HG02678 (cell line): Measurements from ENCODE around the gene NEMP2.

Experiments used
- ATAC-seq: cut with Tn5 transposase; IDR thresholded peaks from one replicate; pipeline ENCODE4 v1.9.1; 2021; ENCODE audit warnings: mild to moderate bottlenecking, moderate library complexity; ENCODE audit not compliant: unreplicated experiment

The NEMP2 gene

GRCh38 chr2:190459881-190460280 lies 74.6 kb downstream of the NEMP2 start:
- ATAC-seq, result no peak

- ATAC-seq, result no peak
Observed at GRCh38 chr2:190458352-190459107, 76.0 kb downstream of the NEMP2 start.

- no peak for ATAC-seq
Observed at GRCh38 chr2:190457256-190457655, 77.3 kb downstream of the NEMP2 start.

GRCh38 chr2:190456833-190457232 lies 77.7 kb downstream of the NEMP2 start:
- ATAC-seq, result no peak

- no peak for ATAC-seq
Observed at GRCh38 chr2:190455358-190456095, 79.0 kb downstream of the NEMP2 start.

- no peak for ATAC-seq
Observed at GRCh38 chr2:190454795-190455194, 79.7 kb downstream of the NEMP2 start.
